ENCODE data around the gene PRCC. TPM values are rescaled to one million over a fixed set of nuclear protein-coding genes. Genes with fewer than 3 reads are reported as not detected.

PRCC gene
- total and polyA plus RNA-seq, 7 experiments from 2014 or later, result 40.9 to 88.9 (median 60.8) TPM

DNA sequence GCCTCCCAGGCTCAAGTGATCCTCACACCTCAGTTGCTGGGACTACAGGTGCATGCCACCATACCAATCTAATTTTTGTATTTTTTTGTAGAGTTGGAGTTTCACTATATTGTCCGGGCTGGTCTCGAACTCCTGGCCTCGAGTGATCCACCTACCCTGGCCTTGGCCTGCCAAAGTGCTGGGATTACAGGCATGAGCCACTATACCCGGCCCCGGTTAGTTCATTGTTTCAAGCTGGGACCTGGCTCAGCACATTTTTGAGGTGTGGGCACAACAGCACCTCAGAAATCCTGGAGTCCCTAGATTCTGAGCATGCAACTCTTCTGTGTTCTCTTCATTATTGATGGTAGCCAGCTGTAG is 28.0 kb downstream of the PRCC start:
- POLR2A ChIA-PET, result interaction anchor here (0.8 kb wide), 1 partner anchor 46 kb away, joined by 3 read pairs; no protein-coding TSS in a partner anchor
- Histone ChIP-seq H3K36me3 (ENCODE audit: control insufficient read depth in 2 of 3, insufficient read depth in 3 of 3, low read length in 3 of 3) (peaks cover 12 to 88% (median 29%) of the 10 kb centered on the region in 3 experiments), H3K27ac (ENCODE audit: low read depth, low read length) (no peak overlapping the region), H3K9me3 (ENCODE audit: control insufficient read depth in 2 of 3, low read length in 3 of 3) (no peaks in the 10 kb centered on the region), H3K4me1 (ENCODE audit: control insufficient read depth in 2 of 2, insufficient read depth in 2 of 2, low read length in 2 of 2) (no peaks in the 10 kb centered on the region), H3K4me3 (ENCODE audit: low read length) (no peak overlapping the region), H3K27me3 (ENCODE audit: control insufficient read depth in 2 of 2, insufficient read depth in 2 of 2, low read length in 2 of 2) (no peaks in the 10 kb centered on the region)
- H3K4me1 Mint-ChIP-seq, result peaks cover 0 to 8% (median 3%) of the 10 kb centered on the region in 7 donors
- CTCF ChIA-PET, result interaction anchor here (1.5 to 5.3 kb wide), 6 partner anchors 10 to 132 kb away, joined by 4 to 61 read pairs (median 8); partner anchors contain the start of genes INSRR and NTRK1
- ATAC-seq (no peak), DNase-seq (no peak)
- peaks cover 18 to 50% (median 20%) of the 10 kb centered on the region in 5 donors for H3K36me3 Mint-ChIP-seq
- no peak overlapping the region for H3K4me3 Mint-ChIP-seq
- H3K9me3 Mint-ChIP-seq, result no peaks in the 10 kb centered on the region
- intact Hi-C loops (cut with micrococcal nuclease), result loop anchor here in 1 of 2 donors (5.0 kb wide), 1 partner anchor 108 kb away; no protein-coding TSS in a partner anchor
- H3K27me3 Mint-ChIP-seq, result no peaks in the 10 kb centered on the region
- H3K27ac Mint-ChIP-seq, result no peak overlapping the region

- no peaks in the 10 kb centered on the region for H3K9me3 Mint-ChIP-seq
- intact Hi-C loops (cut with micrococcal nuclease), result loop anchor here (2.0 to 5.0 kb wide), 3 partner anchors 21 to 165 kb away; partner anchors contain the start of gene SH2D2A (in 1 of the 2)
- ChIA-PET CTCF (interaction anchor here (1.5 to 5.3 kb wide), 6 partner anchors 11 to 132 kb away, joined by 4 to 61 read pairs (median 8); partner anchors contain the start of genes INSRR and NTRK1), POLR2A (interaction anchor here (0.8 kb wide), 1 partner anchor 46 kb away, joined by 3 read pairs; no protein-coding TSS in a partner anchor)
- Histone ChIP-seq H3K36me3 (ENCODE audit: control insufficient read depth in 2 of 3, insufficient read depth in 3 of 3, low read length in 3 of 3) (peaks cover 12 to 92% (median 29%) of the 10 kb centered on the region in 3 experiments), H3K27ac (ENCODE audit: low read depth, low read length) (no peak overlapping the region), H3K9me3 (ENCODE audit: control insufficient read depth in 2 of 3, low read length in 3 of 3) (no peaks in the 10 kb centered on the region), H3K4me1 (ENCODE audit: control insufficient read depth in 2 of 2, insufficient read depth in 2 of 2, low read length in 2 of 2) (no peaks in the 10 kb centered on the region), H3K4me3 (ENCODE audit: low read length) (no peak overlapping the region), H3K27me3 (ENCODE audit: control insufficient read depth in 2 of 2, insufficient read depth in 2 of 2, low read length in 2 of 2) (no peaks in the 10 kb centered on the region)
- H3K27me3 Mint-ChIP-seq, result no peaks in the 10 kb centered on the region
- peaks cover 0 to 10% (median 3%) of the 10 kb centered on the region in 7 donors for H3K4me1 Mint-ChIP-seq
- DNase-seq (no peak), ATAC-seq (no peak)
- no peak overlapping the region for H3K4me3 Mint-ChIP-seq
- H3K27ac Mint-ChIP-seq, result peak overlapping the region in 1 of 9 donors; percentile 39
- peaks cover 18 to 54% (median 21%) of the 10 kb centered on the region in 5 donors for H3K36me3 Mint-ChIP-seq
Observed at GRCh38 chr1:156795787-156796186, 28.5 kb downstream of the PRCC start.

DNA sequence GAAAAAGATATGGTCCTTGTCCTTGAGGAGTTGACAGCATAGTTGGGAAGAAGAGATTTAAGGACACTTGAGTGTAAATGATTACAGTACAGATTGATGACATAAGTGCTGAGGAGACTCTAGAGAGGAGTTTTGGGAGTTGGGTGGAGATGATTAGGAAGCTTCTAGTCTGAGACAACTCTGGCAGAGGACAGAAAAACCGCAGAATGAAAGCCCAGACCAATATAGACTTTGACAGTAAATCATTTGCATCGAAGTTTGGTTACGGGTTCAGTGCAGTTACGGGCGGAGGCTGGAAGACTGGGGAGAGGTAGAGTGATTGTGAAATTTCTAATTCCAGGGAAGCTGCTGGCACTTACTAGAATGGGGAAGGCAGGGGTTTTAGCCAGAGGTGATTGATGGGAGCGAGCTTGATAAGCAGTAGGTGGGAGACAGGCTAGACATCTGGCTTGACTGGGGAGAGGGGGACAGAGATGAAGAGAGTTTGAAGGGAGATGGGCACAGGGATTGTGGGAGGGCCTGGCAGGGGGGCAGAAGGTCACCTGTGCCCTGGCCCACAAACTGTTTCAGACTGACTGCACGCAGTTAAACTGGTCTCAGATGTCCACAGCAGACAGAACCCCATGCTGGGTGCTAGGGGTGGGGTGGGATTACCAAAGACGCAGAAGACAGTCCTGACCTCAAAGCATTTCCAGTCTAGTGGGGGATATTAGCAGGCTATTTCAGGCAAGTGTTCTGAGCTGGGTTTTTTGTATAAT is 29.2 kb downstream of the PRCC start:
- peaks cover 19 to 53% (median 23%) of the 10 kb centered on the region in 5 donors for H3K36me3 Mint-ChIP-seq

DNA sequence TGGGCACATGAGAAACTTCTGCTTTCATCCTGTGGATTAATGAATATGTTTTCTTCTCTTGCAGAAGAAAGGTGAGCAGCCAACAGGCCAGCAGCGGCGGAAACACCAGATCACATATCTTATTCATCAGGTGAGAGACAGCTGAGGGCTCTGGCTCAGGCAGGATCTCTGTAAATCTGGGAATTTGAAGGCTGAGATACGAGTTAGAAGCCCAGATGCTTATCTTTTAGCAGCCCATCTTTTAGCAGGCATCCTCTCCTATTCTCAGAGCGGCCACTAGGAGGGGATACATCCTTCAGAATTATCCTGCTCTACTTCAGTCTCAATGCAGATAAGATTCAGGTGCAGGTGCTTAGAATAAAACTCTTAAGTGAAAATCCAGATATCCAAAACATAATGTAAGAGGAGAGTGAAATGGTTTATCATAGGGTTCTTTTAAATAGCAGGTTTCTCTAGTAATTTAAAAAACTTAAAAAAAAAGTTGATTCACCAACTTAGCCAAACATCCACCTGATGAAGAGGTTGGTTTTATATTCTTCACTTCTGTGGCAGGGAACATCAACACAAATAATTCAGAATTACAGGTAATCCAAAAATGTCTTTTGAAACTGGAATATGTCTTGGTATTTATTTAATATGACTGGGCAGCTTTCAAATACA is 30.0 kb downstream of the PRCC start:
- H3K36me3 Mint-ChIP-seq, result peaks cover 18 to 48% (median 25%) of the 10 kb centered on the region in 5 donors
- no peak overlapping the region for H3K4me3 Mint-ChIP-seq
- intact Hi-C loops (cut with micrococcal nuclease), result loop anchor here (1.0 to 5.0 kb wide), 8 partner anchors 19 to 163 kb away; partner anchors contain the start of genes NTRK1 (in 2 of the 2) and SH2D2A (in 2 of the 2)
- H3K27ac Mint-ChIP-seq, result peak overlapping the region in 5 of 9 donors; percentile 0 to 49 (median 18)
- no peaks in the 10 kb centered on the region for H3K27me3 Mint-ChIP-seq
- ATAC-seq, result peak; percentile 89
- Histone ChIP-seq H3K27ac (ENCODE audit: low read depth, low read length) (no peak overlapping the region), H3K36me3 (ENCODE audit: control insufficient read depth in 2 of 3, insufficient read depth in 3 of 3, low read length in 3 of 3) (peaks cover 12 to 89% (median 20%) of the 10 kb centered on the region in 3 experiments), H3K4me1 (ENCODE audit: control insufficient read depth in 2 of 2, insufficient read depth in 2 of 2, low read length in 2 of 2) (no peaks in the 10 kb centered on the region), H3K9me3 (ENCODE audit: control insufficient read depth in 2 of 3, low read length in 3 of 3) (no peaks in the 10 kb centered on the region), H3K4me3 (ENCODE audit: low read length) (no peak overlapping the region), H3K27me3 (ENCODE audit: control insufficient read depth in 2 of 2, insufficient read depth in 2 of 2, low read length in 2 of 2) (no peaks in the 10 kb centered on the region)
- no peaks in the 10 kb centered on the region for H3K9me3 Mint-ChIP-seq
- H3K4me1 Mint-ChIP-seq, result peaks cover 0 to 24% (median 8%) of the 10 kb centered on the region in 7 donors
- ChIA-PET CTCF (interaction anchor here (0.7 to 5.3 kb wide), 11 partner anchors 8 to 130 kb away, joined by 3 to 61 read pairs (median 4); partner anchors contain the start of genes INSRR and NTRK1), POLR2A (interaction anchor here (0.6 to 1.0 kb wide), 2 partner anchors 26 to 30 kb away, joined by 3 to 7 read pairs; partner anchors contain the start of gene PRCC)
- peak in 8 of 9 donors; percentile 47 to 76 (median 66) for DNase-seq

More for the DNA sequence above, 29.2 kb downstream of the PRCC start:
- peaks cover 12 to 92% (median 23%) of the 10 kb centered on the region in 3 experiments for H3K36me3 ChIP-seq (ENCODE audit: control insufficient read depth in 2 of 3, insufficient read depth in 3 of 3, low read length in 3 of 3)
- Mint-ChIP-seq H3K27me3 (no peaks in the 10 kb centered on the region), H3K4me1 (peaks cover 0 to 17% (median 8%) of the 10 kb centered on the region in 7 donors), H3K4me3 (no peak overlapping the region), H3K9me3 (no peaks in the 10 kb centered on the region), H3K27ac (peak overlapping the region in 2 of 9 donors; percentile 18 to 39)
- H3K27me3 ChIP-seq (ENCODE audit: control insufficient read depth in 2 of 2, insufficient read depth in 2 of 2, low read length in 2 of 2), result no peaks in the 10 kb centered on the region
- ATAC-seq, result no peak
- DNase-seq, result no peak
- CTCF ChIA-PET, result interaction anchor here (0.7 to 5.3 kb wide), 12 partner anchors 12 to 131 kb away, joined by 3 to 61 read pairs (median 4); partner anchors contain the start of genes INSRR and NTRK1
- H3K9me3 ChIP-seq (ENCODE audit: control insufficient read depth in 2 of 3, low read length in 3 of 3), result no peaks in the 10 kb centered on the region
- no peak overlapping the region for H3K27ac ChIP-seq (ENCODE audit: low read depth, low read length)
- POLR2A ChIA-PET, result no interaction called here
- no peak overlapping the region for H3K4me3 ChIP-seq (ENCODE audit: low read length)
- H3K4me1 ChIP-seq (ENCODE audit: control insufficient read depth in 2 of 2, insufficient read depth in 2 of 2, low read length in 2 of 2), result no peaks in the 10 kb centered on the region
- intact Hi-C loops (cut with micrococcal nuclease), result loop anchor here (1.0 to 5.0 kb wide), 8 partner anchors 20 to 164 kb away; partner anchors contain the start of genes NTRK1 (in 2 of the 2) and SH2D2A (in 2 of the 2)

DNA sequence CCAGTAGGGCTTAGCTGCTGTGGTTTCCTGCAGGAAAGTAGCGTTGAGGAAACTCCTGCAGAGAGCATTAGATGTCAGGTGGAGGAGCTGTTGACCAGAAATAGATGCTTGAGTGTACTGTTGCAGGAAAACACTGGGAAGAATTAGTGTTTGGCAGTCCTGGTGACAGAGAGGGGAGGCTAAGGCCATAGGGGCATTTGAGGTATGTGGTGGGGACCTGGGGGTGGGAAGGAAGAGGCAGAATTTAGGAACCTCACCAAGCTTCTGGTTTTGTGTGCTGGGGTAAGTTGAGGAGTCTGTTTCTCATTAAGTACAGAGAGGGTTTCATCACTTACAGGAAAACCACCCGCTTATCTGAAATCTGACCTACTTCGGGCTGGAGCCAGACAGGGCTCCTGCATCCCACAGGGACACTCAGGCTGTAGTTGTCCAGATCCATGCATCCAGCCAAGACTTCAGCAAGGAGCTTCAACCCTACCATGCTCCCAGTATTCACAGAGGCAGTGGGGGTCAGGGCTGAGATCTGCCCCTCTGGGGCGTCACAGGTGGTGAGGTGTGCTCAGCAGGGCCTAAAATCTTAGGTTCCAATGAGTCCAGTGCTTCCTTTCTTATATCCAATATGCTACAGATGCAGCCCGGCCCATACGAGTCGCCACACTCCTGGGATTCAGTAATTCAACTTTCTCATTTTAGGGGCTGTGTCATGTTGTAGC is 34.2 kb downstream of the PRCC start:
- Mint-ChIP-seq H3K36me3 (peaks cover under 1 to 30% (median 18%) of the 10 kb centered on the region in 5 donors), H3K9me3 (no peaks in the 10 kb centered on the region), H3K4me1 (peaks cover 0 to 43% (median 5%) of the 10 kb centered on the region in 7 donors), H3K27ac (peak overlapping the region in 6 of 9 donors; percentile 5 to 77 (median 41)), H3K4me3 (peak overlapping the region in 1 of 10 donors; percentile 5), H3K27me3 (no peaks in the 10 kb centered on the region)
- H3K4me3 ChIP-seq (ENCODE audit: low read length), result no peak overlapping the region
- DNase-seq (no peak), ATAC-seq (no peak)
- ChIA-PET POLR2A (interaction anchor here (0.6 to 1.6 kb wide), 2 partner anchors 14 to 60 kb away, joined by 3 read pairs; partner anchors contain the start of gene MRPL24), CTCF (interaction anchor here (0.7 to 2.2 kb wide), 4 partner anchors 11 to 96 kb away, joined by 3 to 12 read pairs (median 9); partner anchors contain the start of gene NTRK1)
- no peaks in the 10 kb centered on the region for H3K4me1 ChIP-seq (ENCODE audit: control insufficient read depth in 2 of 2, insufficient read depth in 2 of 2, low read length in 2 of 2)
- no peaks in the 10 kb centered on the region for H3K9me3 ChIP-seq (ENCODE audit: control insufficient read depth in 2 of 3, low read length in 3 of 3)
- H3K27ac ChIP-seq (ENCODE audit: low read depth, low read length), result no peak overlapping the region
- H3K36me3 ChIP-seq (ENCODE audit: control insufficient read depth in 2 of 3, insufficient read depth in 3 of 3, low read length in 3 of 3), result peaks cover 8 to 52% (median 9%) of the 10 kb centered on the region in 3 experiments
- H3K27me3 ChIP-seq (ENCODE audit: control insufficient read depth in 2 of 2, insufficient read depth in 2 of 2, low read length in 2 of 2), result no peaks in the 10 kb centered on the region
- intact Hi-C loops (cut with micrococcal nuclease), result loop anchor here in 1 of 2 donors (1.0 kb wide), 1 partner anchor 89 kb away; no protein-coding TSS in a partner anchor
